Measurements from ENCODE around the gene MAN1C1. TPM values are rescaled to one million over a fixed set of nuclear protein-coding genes. Genes with fewer than 3 reads are reported as not detected.

The MAN1C1 gene
- total RNA-seq, 1 experiment from 2014 or later: 9.3 TPM

DNA sequence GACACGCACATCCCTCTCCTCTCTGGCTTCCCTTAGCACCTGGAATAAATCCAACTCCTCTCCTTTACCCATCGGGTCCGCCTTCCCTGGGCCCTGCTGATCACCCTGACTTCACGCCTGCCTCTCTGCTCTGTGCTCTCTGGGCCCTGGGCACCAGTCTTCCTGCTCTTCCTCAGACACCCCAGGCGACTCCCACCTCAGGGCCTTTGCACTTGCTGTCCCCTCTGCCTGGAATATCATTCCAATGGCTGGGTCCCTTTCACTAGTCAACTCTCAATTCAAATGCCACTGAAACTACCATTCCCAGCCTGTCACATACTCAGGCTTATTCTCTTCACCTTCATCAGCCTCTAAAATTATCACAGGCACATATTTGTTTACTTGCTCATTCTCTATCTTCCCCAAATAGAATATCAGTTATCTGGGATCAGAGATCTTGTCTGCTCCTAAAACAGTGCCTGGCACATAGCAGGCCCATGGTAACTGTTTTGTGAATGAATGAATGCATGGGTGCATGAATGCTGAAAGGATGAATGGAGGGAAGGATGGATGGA lies 156.2 kb downstream of the MAN1C1 start:
- H3K27ac Mint-ChIP-seq: no peak overlapping the region
- TF ChIP-seq, protein P1, sequence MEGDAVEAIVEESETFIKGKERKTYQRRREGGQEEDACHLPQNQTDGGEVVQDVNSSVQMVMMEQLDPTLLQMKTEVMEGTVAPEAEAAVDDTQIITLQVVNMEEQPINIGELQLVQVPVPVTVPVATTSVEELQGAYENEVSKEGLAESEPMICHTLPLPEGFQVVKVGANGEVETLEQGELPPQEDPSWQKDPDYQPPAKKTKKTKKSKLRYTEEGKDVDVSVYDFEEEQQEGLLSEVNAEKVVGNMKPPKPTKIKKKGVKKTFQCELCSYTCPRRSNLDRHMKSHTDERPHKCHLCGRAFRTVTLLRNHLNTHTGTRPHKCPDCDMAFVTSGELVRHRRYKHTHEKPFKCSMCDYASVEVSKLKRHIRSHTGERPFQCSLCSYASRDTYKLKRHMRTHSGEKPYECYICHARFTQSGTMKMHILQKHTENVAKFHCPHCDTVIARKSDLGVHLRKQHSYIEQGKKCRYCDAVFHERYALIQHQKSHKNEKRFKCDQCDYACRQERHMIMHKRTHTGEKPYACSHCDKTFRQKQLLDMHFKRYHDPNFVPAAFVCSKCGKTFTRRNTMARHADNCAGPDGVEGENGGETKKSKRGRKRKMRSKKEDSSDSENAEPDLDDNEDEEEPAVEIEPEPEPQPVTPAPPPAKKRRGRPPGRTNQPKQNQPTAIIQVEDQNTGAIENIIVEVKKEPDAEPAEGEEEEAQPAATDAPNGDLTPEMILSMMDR (conservative IDR thresholded peaks at IDR 0.05): no peak
- no peak overlapping the region for H3K4me3 Mint-ChIP-seq

More for the DNA sequence above, 156.2 kb downstream of the MAN1C1 start:
- Histone ChIP-seq H3K4ac (ENCODE audit: low read depth, low read length) (no peak overlapping the region), H3K79me1 (ENCODE audit: insufficient read depth, low read depth, low read length, poor library complexity, severe bottlenecking) (no peaks in the 10 kb centered on the region), H3T11ph (ENCODE audit: low read length) (no peak overlapping the region), H3K9ac (ENCODE audit: extremely low read depth, insufficient read length, low read length) (no peak overlapping the region), H3K79me2 (ENCODE audit: insufficient read depth, low read length) (no peaks in the 10 kb centered on the region), H3K56ac (ENCODE audit: insufficient read length, low read depth, low read length) (no peak overlapping the region), H2BK15ac (ENCODE audit: low read depth, low read length) (no peak overlapping the region), H4K91ac (ENCODE audit: insufficient read length, low read depth, low read length) (no peak overlapping the region), H4K8ac (replicated peaks; ENCODE audit: insufficient read length, low read depth, low read length) (no peak overlapping the region), H4K5ac (ENCODE audit: insufficient read length, low read depth, low read length) (no peak overlapping the region), H2BK20ac (ENCODE audit: low read depth, low read length, poor library complexity, severe bottlenecking) (no peak overlapping the region), H3K23ac (ENCODE audit: insufficient read length, low read depth, low read length) (no peak overlapping the region), H2AFZ (ENCODE audit: low read length) (no peak overlapping the region), H3K14ac (ENCODE audit: insufficient read depth, low read length) (no peak overlapping the region), H3K4me2 (ENCODE audit: insufficient read depth, insufficient read length, low read length) (no peak overlapping the region), H3K9me3 (ENCODE audit: control insufficient read depth, low read depth, low read length) (no peaks in the 10 kb centered on the region), H3K4me1 (ENCODE audit: insufficient read depth, low read length) (no peaks in the 10 kb centered on the region), H3K18ac (ENCODE audit: insufficient read length, low read depth, low read length) (no peak overlapping the region), H3K27ac (ENCODE audit: insufficient read length, low read depth, low read length) (no peak overlapping the region), H2BK12ac (ENCODE audit: insufficient read length, low read depth, low read length) (no peak overlapping the region), H3K27me3 (ENCODE audit: insufficient read depth, low read length) (no peaks in the 10 kb centered on the region), H4K20me1 (ENCODE audit: control insufficient read depth, insufficient read depth, insufficient read length) (no peaks in the 10 kb centered on the region), H2BK120ac (ENCODE audit: low read depth, low read length, poor library complexity, severe bottlenecking) (no peak overlapping the region), H2BK5ac (ENCODE audit: insufficient read length, low read length) (no peak overlapping the region), H2AK5ac (ENCODE audit: insufficient read length, low read length) (no peak overlapping the region), H3K23me2 (ENCODE audit: insufficient read length, low read depth, low read length, poor library complexity, severe bottlenecking) (no peaks in the 10 kb centered on the region)
- H3K4me1 Mint-ChIP-seq: peaks cover 32 to 38% of the 10 kb centered on the region in 2 experiments
- no peak for DNase-seq
- no peaks in the 10 kb centered on the region for H3K9me3 Mint-ChIP-seq
- no CpG with 5 or more reads among the region's 5 CpGs for WGBS (ENCODE audit: extremely low coverage, insufficient read length, low lambda C conversion rate)
- H3K36me3 Mint-ChIP-seq (ENCODE audit: insufficient read depth in 1 of 3, low read depth in 3 of 3): peaks cover 0 to 2% (median 0%) of the 10 kb centered on the region in 3 experiments; a peak in 2 of 7 replicates
- no peaks in the 10 kb centered on the region for H3K27me3 Mint-ChIP-seq (ENCODE audit: low read depth)
